Measurements from ENCODE around the gene CCDC178.

The CCDC178 gene

GRCh38 chr18:33062834-33063364 is 377.6 kb downstream of the CCDC178 start:
- TF ChIP-seq TAF1 (IDR thresholded peaks at IDR 0.05; ENCODE audit: low read depth) (no peak), USF1 (IDR thresholded peaks at IDR 0.05) (no peak), TEAD4 (IDR thresholded peaks at IDR 0.05) (no peak), FOXM1 (IDR thresholded peaks at IDR 0.05; ENCODE audit: borderline replicate concordance, low read depth) (no peak), YY1 (IDR thresholded peaks at IDR 0.05; ENCODE audit: low read depth) (no peak), TCF12 (IDR thresholded peaks at IDR 0.05; ENCODE audit: low read depth) (no peak), ZBTB7A (IDR thresholded peaks at IDR 0.05; ENCODE audit: low read depth) (no peak), MAX (IDR thresholded peaks at IDR 0.05) (no peak), CREB1 (IDR thresholded peaks at IDR 0.05; ENCODE audit: low read depth) (no peak), NFIC (IDR thresholded peaks at IDR 0.05) (no peak), EP300 (IDR thresholded peaks at IDR 0.05; ENCODE audit: borderline replicate concordance) (no peak), EGR1 (IDR thresholded peaks at IDR 0.05) (no peak), RAD21 (IDR thresholded peaks at IDR 0.05; ENCODE audit: low read depth) (no peak)
- TF ChIP-seq, protein P1, sequence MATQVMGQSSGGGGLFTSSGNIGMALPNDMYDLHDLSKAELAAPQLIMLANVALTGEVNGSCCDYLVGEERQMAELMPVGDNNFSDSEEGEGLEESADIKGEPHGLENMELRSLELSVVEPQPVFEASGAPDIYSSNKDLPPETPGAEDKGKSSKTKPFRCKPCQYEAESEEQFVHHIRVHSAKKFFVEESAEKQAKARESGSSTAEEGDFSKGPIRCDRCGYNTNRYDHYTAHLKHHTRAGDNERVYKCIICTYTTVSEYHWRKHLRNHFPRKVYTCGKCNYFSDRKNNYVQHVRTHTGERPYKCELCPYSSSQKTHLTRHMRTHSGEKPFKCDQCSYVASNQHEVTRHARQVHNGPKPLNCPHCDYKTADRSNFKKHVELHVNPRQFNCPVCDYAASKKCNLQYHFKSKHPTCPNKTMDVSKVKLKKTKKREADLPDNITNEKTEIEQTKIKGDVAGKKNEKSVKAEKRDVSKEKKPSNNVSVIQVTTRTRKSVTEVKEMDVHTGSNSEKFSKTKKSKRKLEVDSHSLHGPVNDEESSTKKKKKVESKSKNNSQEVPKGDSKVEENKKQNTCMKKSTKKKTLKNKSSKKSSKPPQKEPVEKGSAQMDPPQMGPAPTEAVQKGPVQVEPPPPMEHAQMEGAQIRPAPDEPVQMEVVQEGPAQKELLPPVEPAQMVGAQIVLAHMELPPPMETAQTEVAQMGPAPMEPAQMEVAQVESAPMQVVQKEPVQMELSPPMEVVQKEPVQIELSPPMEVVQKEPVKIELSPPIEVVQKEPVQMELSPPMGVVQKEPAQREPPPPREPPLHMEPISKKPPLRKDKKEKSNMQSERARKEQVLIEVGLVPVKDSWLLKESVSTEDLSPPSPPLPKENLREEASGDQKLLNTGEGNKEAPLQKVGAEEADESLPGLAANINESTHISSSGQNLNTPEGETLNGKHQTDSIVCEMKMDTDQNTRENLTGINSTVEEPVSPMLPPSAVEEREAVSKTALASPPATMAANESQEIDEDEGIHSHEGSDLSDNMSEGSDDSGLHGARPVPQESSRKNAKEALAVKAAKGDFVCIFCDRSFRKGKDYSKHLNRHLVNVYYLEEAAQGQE (IDR thresholded peaks at IDR 0.05; ENCODE audit: low read depth) = no peak

GRCh38 chr18:33052886-33053285 is 387.6 kb downstream of the CCDC178 start:
- TF ChIP-seq EGR1 (IDR thresholded peaks at IDR 0.05) = no peak
- TF ChIP-seq FOXM1 (IDR thresholded peaks at IDR 0.05; ENCODE audit: borderline replicate concordance, low read depth) = peak; percentile 78
- peak; percentile 95 for TF ChIP-seq CEBPB (IDR thresholded peaks at IDR 0.05)
- TF ChIP-seq TCF12 (IDR thresholded peaks at IDR 0.05; ENCODE audit: low read depth) = peak; percentile 75
- TF ChIP-seq EP300 (IDR thresholded peaks at IDR 0.05; ENCODE audit: borderline replicate concordance) = peak; percentile 68; the same call in 1 of the 2 replicates
- no peak for TF ChIP-seq ZBTB7A (IDR thresholded peaks at IDR 0.05; ENCODE audit: low read depth)
- TF ChIP-seq NFIC (IDR thresholded peaks at IDR 0.05) = peak; percentile 44; the same call in 1 of the 2 replicates
- TF ChIP-seq YY1 (IDR thresholded peaks at IDR 0.05; ENCODE audit: low read depth) = no peak
- no peak for TF ChIP-seq TAF1 (IDR thresholded peaks at IDR 0.05; ENCODE audit: low read depth)
- TF ChIP-seq, protein P1 (IDR thresholded peaks at IDR 0.05; ENCODE audit: low read depth) = no peak

DNA sequence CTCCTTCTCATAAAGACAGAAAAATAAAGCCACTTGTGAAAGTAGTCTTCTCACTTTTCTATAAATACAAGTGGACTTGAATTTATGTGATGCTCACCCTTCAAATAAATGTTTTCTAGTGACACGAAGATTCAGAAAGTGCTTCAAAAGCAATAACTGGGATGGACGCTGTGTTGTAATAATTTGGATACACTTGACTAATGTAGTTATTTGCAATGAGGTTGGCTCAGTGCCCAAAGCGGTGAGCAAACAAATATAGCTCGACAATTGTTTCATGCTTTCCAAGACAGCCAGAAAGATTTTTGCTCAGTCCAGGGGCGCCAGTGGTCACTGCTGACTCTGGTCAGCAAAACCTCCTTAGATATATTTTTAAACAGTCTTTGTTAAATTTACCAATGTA is 389.1 kb downstream of the CCDC178 start:
- TF ChIP-seq EP300 (IDR thresholded peaks at IDR 0.05; ENCODE audit: borderline replicate concordance) (peak; percentile 55; the same call in 1 of the 2 replicates), RAD21 (IDR thresholded peaks at IDR 0.05; ENCODE audit: low read depth) (no peak; the same call in 1 of the 2 replicates), TEAD4 (IDR thresholded peaks at IDR 0.05) (peak; percentile 43; the same call in 1 of the 2 replicates), EGR1 (IDR thresholded peaks at IDR 0.05) (no peak), ZBTB7A (IDR thresholded peaks at IDR 0.05; ENCODE audit: low read depth) (no peak), MAX (IDR thresholded peaks at IDR 0.05) (no peak), USF1 (IDR thresholded peaks at IDR 0.05) (no peak), TAF1 (IDR thresholded peaks at IDR 0.05; ENCODE audit: low read depth) (no peak), YY1 (IDR thresholded peaks at IDR 0.05; ENCODE audit: low read depth) (no peak), CREB1 (IDR thresholded peaks at IDR 0.05; ENCODE audit: low read depth) (no peak), FOXM1 (IDR thresholded peaks at IDR 0.05; ENCODE audit: borderline replicate concordance, low read depth) (no peak), TCF12 (IDR thresholded peaks at IDR 0.05; ENCODE audit: low read depth) (no peak), CEBPB (IDR thresholded peaks at IDR 0.05) (peak; percentile 88), NFIC (IDR thresholded peaks at IDR 0.05) (peak; percentile 92)
- TF ChIP-seq, protein P1 (IDR thresholded peaks at IDR 0.05; ENCODE audit: low read depth) = no peak

DNA sequence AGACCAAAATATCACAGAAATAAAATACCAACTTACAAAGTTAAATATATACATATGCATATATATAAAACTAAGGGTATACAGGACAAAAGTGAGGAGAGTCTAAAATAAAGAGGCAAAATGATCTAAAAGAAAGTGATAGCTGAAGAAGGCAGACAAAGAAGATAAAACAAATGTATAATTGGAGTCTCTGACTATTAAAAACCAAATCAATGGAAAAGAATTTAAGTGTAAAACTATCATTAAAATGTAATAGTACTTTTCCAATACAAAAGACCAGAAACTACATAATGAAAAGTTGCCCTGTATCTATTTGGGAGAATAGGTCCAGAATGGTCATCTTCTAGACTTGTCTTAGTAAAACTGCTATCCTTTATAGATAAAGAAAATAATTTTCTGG is 400.3 kb downstream of the CCDC178 start:
- no peak for TF ChIP-seq TCF12 (IDR thresholded peaks at IDR 0.05; ENCODE audit: low read depth)
- TF ChIP-seq MAX (IDR thresholded peaks at IDR 0.05) = no peak
- no peak for TF ChIP-seq CREB1 (IDR thresholded peaks at IDR 0.05; ENCODE audit: low read depth)
- TF ChIP-seq, protein P1 (IDR thresholded peaks at IDR 0.05; ENCODE audit: low read depth) = no peak
- TF ChIP-seq TEAD4 (IDR thresholded peaks at IDR 0.05) = no peak
- TF ChIP-seq CEBPB (IDR thresholded peaks at IDR 0.05) = no peak
- no peak for TF ChIP-seq FOXM1 (IDR thresholded peaks at IDR 0.05; ENCODE audit: borderline replicate concordance, low read depth)
- no peak for TF ChIP-seq TAF1 (IDR thresholded peaks at IDR 0.05; ENCODE audit: low read depth)
- TF ChIP-seq EGR1 (IDR thresholded peaks at IDR 0.05) = no peak
- TF ChIP-seq NFIC (IDR thresholded peaks at IDR 0.05) = no peak
- TF ChIP-seq YY1 (IDR thresholded peaks at IDR 0.05; ENCODE audit: low read depth) = no peak
